GM23338 (cell line): ENCODE measurements around the gene NRXN2. TPM values are rescaled to one million over a fixed set of nuclear protein-coding genes. Genes with fewer than 3 reads are reported as not detected.

Source experiments
- ATAC-seq: fragments of 200-7000 bp; cut with Tn5 transposase; 3 replicates; pipeline ENCODE4 v1.9.1; 2020
- DNase-seq: peaks from one replicate; pipeline ENCODE4 v3.0.0-alpha.2; 2015; ENCODE audit warnings: low spot score
- H2AFZ ChIP-seq: fragments of 200-600 bp; sonication (generic); 2 replicates; pipeline ENCODE4 v1.8.0; 2016; ENCODE audit warnings: antibody characterized with exemption, mild to moderate bottlenecking, moderate library complexity
- H3F3A ChIP-seq: fragments of 200-600 bp; sonication (generic); replicated peaks from 2 replicates; pipeline ENCODE4 v1.8.0; 2017; ENCODE audit warnings: antibody characterized with exemption, mixed run types, low read depth
- H3K27ac ChIP-seq: fragments of 200-600 bp; sonication (generic); 2 replicates; pipeline ENCODE4 v1.6.1; 2016; ENCODE audit warnings: low read depth
- H3K27me3 ChIP-seq: fragments of 200-600 bp; sonication (generic); 2 replicates; pipeline ENCODE4 v1.8.0; 2016; ENCODE audit warnings: mild to moderate bottlenecking, mixed run types, moderate library complexity; ENCODE audit not compliant: insufficient read depth
- H3K36me3 ChIP-seq: fragments of 200-600 bp; sonication (generic); 2 replicates; pipeline ENCODE4 v1.8.0; 2016; ENCODE audit warnings: mild to moderate bottlenecking; ENCODE audit not compliant: insufficient read depth
- H3K4me1 ChIP-seq: fragments of 200-600 bp; sonication (generic); 2 replicates; pipeline ENCODE4 v1.8.0; 2016; ENCODE audit warnings: mild to moderate bottlenecking, moderate library complexity; ENCODE audit not compliant: insufficient read depth
- H3K4me2 ChIP-seq: fragments of 200-600 bp; sonication (generic); 2 replicates; pipeline ENCODE4 v1.7.1; 2017; ENCODE audit warnings: mixed run types
- H3K4me3 ChIP-seq: fragments of 200-600 bp; sonication (generic); 2 replicates; pipeline ENCODE4 v1.6.1; 2016; ENCODE audit warnings: mixed run types
- H3K79me2 ChIP-seq: fragments of 200-600 bp; sonication (generic); replicated peaks from 2 replicates; pipeline ENCODE4 v1.8.0; 2017; ENCODE audit warnings: mild to moderate bottlenecking; ENCODE audit not compliant: insufficient read depth
- H3K9me2 ChIP-seq: fragments of 200-600 bp; sonication (generic); 2 replicates; pipeline ENCODE4 v1.8.0; 2017; ENCODE audit not compliant: insufficient read depth
- H4K20me1 ChIP-seq: fragments of 200-600 bp; sonication (generic); replicated peaks from 2 replicates; pipeline ENCODE4 v1.8.0; 2017; ENCODE audit warnings: mild to moderate bottlenecking; ENCODE audit not compliant: insufficient read depth
- H3K27ac Mint-ChIP-seq: 2 replicates; pipeline ENCODE4 v1.8.0; 2020; ENCODE audit warnings: inconsistent platforms, mild to moderate bottlenecking, moderate library complexity, mixed read lengths
- H3K27me3 Mint-ChIP-seq: 3 replicates; pipeline ENCODE4 v1.8.0; 2022; ENCODE audit warnings: low read depth, mild to moderate bottlenecking, moderate library complexity, mixed read lengths, inconsistent platforms; ENCODE audit not compliant: insufficient read depth, poor library complexity
- H3K36me3 Mint-ChIP-seq: 3 replicates; pipeline ENCODE4 v1.8.0; 2021; ENCODE audit warnings: low read depth, mild to moderate bottlenecking, inconsistent platforms, moderate library complexity, mixed read lengths
- H3K4me1 Mint-ChIP-seq: 3 replicates; pipeline ENCODE4 v1.8.0; 2020; ENCODE audit warnings: mild to moderate bottlenecking, inconsistent platforms, mixed read lengths
- H3K4me3 Mint-ChIP-seq: 3 replicates; pipeline ENCODE4 v1.8.0; 2021; ENCODE audit warnings: moderate library complexity, mild to moderate bottlenecking, inconsistent platforms, mixed read lengths
- H3K9me3 Mint-ChIP-seq: 3 replicates; pipeline ENCODE4 v1.8.0; 2020; ENCODE audit warnings: moderate library complexity, mild to moderate bottlenecking, inconsistent platforms, mixed read lengths
- CREB1 ChIP-seq: fragments of 250-450 bp; sonication (Bioruptor Pico); IDR thresholded peaks from 2 replicates; pipeline ENCODE4 v1.5.0; 2020; ENCODE audit warnings: low read depth, mild to moderate bottlenecking, moderate library complexity
- CTCF ChIP-seq, 2 experiments: fragments of 200-600 bp in 1 of 2; sonication (generic) in 1 of 2; conservative IDR thresholded peaks; 2 replicates each; pipeline versions ENCODE4 v1.5.1 to v1.6.1; 2016 to 2017; ENCODE audit warnings: antibody characterized with exemption in 2 of 2, low read depth in 2 of 2, mild to moderate bottlenecking in 2 of 2, moderate library complexity in 1 of 2
- ETS1 ChIP-seq: IDR thresholded peaks from 2 replicates; pipeline ENCODE4 v1.6.1; 2016; ENCODE audit warnings: antibody characterized with exemption
- EZH2 ChIP-seq: fragments of 200-600 bp; sonication (generic); IDR thresholded peaks from one replicate; pipeline ENCODE4 v1.8.0; 2017; ENCODE audit warnings: antibody characterized with exemption, mild to moderate bottlenecking, low read depth; ENCODE audit not compliant: unreplicated experiment
- NANOG ChIP-seq: IDR thresholded peaks from 2 replicates; pipeline ENCODE4 v1.6.1; 2016; ENCODE audit warnings: antibody characterized with exemption, borderline replicate concordance
- POLR2AphosphoS5 ChIP-seq: IDR thresholded peaks from 2 replicates; pipeline ENCODE4 v1.6.1; 2016; ENCODE audit warnings: antibody characterized with exemption, low read depth
- REST ChIP-seq: IDR thresholded peaks from one replicate; pipeline ENCODE4 v1.6.1; 2018; ENCODE audit warnings: antibody characterized with exemption; ENCODE audit not compliant: unreplicated experiment
- STAT1 ChIP-seq: IDR thresholded peaks from one replicate; pipeline ENCODE4 v1.6.1; 2016; ENCODE audit warnings: antibody characterized with exemption; ENCODE audit not compliant: unreplicated experiment
- ZNF331 ChIP-seq: fragments of 250-450 bp; sonication (Bioruptor Pico); IDR thresholded peaks from 2 replicates; pipeline ENCODE4 v1.5.0; 2020; ENCODE audit warnings: low read depth, mild to moderate bottlenecking, moderate library complexity
- ZNF462 ChIP-seq: fragments of 250-450 bp; sonication (Bioruptor Pico); IDR thresholded peaks from 2 replicates; pipeline ENCODE4 v1.5.0; 2020; ENCODE audit warnings: mild to moderate bottlenecking, moderate library complexity
- polyA plus RNA-seq: library from polyadenylated mRNA; unstranded; fragments of >200 nt; fragmentation: Nextera tagmentation; extraction: Ambion mirVana; gene quantifications from 2 replicates; pipeline ENCODE4 v1.2.1, GENCODE V29; 2016
- total RNA-seq: library from RNA; depleted of rRNA; stranded (reverse); fragments of >200 nt; shearing (Covaris generic); gene quantifications from 2 replicates; pipeline ENCODE4 v1.2.3, GENCODE V29; 2014

The NRXN2 gene
- total and polyA plus RNA-seq, 2 experiments from 2014 or later = 3.4 to 17.0 TPM

- no peak for TF ChIP-seq ZNF462 (CRISPR knock-in tag)
- TF ChIP-seq EZH2 = no peak
- no peak for TF ChIP-seq ETS1
- TF ChIP-seq CREB1 = no peak
- TF ChIP-seq POLR2AphosphoS5 = no peak
Observed at GRCh38 chr11:64685536-64685935, 37.5 kb downstream of the NRXN2 start (continued).

- Mint-ChIP-seq H3K9me3 (no peaks in the 10 kb centered on the region), H3K36me3 (no peaks in the 10 kb centered on the region; the same call in 2 of the 3 replicates), H3K4me1 (peaks cover 14% of the 10 kb centered on the region), H3K4me3 (no peak overlapping the region), H3K27ac (no peak overlapping the region), H3K27me3 (peaks cover 8% of the 10 kb centered on the region)
- ATAC-seq (no peak), DNase-seq (no peak)
- H3K27ac ChIP-seq = no peak overlapping the region
- H3K4me3 ChIP-seq = no peak overlapping the region
- H4K20me1 ChIP-seq = no peaks in the 10 kb centered on the region
- no peaks in the 10 kb centered on the region for H3K79me2 ChIP-seq
- H3K27me3 ChIP-seq = no peaks in the 10 kb centered on the region
- no peak overlapping the region for H2AFZ ChIP-seq
- H3K36me3 ChIP-seq = no peaks in the 10 kb centered on the region
- H3F3A ChIP-seq = 0 out of 2 replicates have a peak, but pooled peaks cover 2% of the 10 kb centered on the region
- H3K9me2 ChIP-seq = no peaks in the 10 kb centered on the region
- H3K4me1 ChIP-seq = peaks cover 10% of the 10 kb centered on the region
- H3K4me2 ChIP-seq = no peak overlapping the region
- no peak for TF ChIP-seq STAT1
- no peak for TF ChIP-seq ETS1
- TF ChIP-seq CREB1 = no peak
- TF ChIP-seq REST = no peak
- no peak for TF ChIP-seq ZNF331 (CRISPR knock-in tag)
- TF ChIP-seq NANOG = no peak
- TF ChIP-seq POLR2AphosphoS5 = no peak
- no peak for TF ChIP-seq CTCF (conservative IDR thresholded peaks at IDR 0.05; ENCODE audit: low read depth in 2 of 2)
- no peak for TF ChIP-seq EZH2
Observed at GRCh38 chr11:64684357-64684756, 38.6 kb downstream of the NRXN2 start.
